Endothelial cell of umbilical vein (primary cell): Measurements from ENCODE around the gene LAIR2. TPM values are rescaled to one million over a fixed set of nuclear protein-coding genes. Genes with fewer than 3 reads are reported as not detected.

Experiments
- Bru-seq: library from RNA; stranded (reverse); fragments of 400-500 nt; gene quantifications from one replicate; lab custom pipeline; 2021; lab: Mats Ljungman, UMichigan
- BruChase-seq, 2 experiments: library from RNA; stranded (reverse); fragments of 400-500 nt; gene quantifications; one replicate each; lab custom pipeline; 2021; lab: Mats Ljungman, UMichigan
- BruUV-seq: library from RNA; stranded (reverse); fragments of 400-500 nt; replicated peaks from 2 replicates; lab custom pipeline; 2021; lab: Mats Ljungman, UMichigan
- CTCF ChIA-PET: fragments of 300-600, 350-600 bp; sonication (Branson Sonifier 250); formaldehyde crosslinking; loops from one replicate; lab custom pipeline; 2021; ENCODE audit warnings: antibody characterized with exemption, inconsistent platforms; lab: Charles Lee
- POLR2A ChIA-PET: fragments of 300-600, 350-600 bp; sonication (Branson Sonifier 250); formaldehyde crosslinking; loops from one replicate; lab custom pipeline; 2021; ENCODE audit warnings: antibody characterized with exemption, inconsistent platforms; lab: Charles Lee
- DNase-seq: peaks from one replicate; pipeline ENCODE4 v3.0.0-alpha.2; 2011; ENCODE audit warnings: low read depth, low spot score
- FAIRE-seq: peaks from 2 replicates; lab custom pipeline; 2011; peaks lifted over from hg19 to GRCh38; lab: Jason Lieb, UNC
- H2AFZ ChIP-seq: 2 replicates; pipeline ENCODE4 v1.6.0; 2012; ENCODE audit warnings: low read depth, low read length, control low read depth, inconsistent platforms
- H3K27ac ChIP-seq: 2 replicates; pipeline ENCODE4 v1.5.1; 2011; ENCODE audit warnings: low read depth, mild to moderate bottlenecking, control low read depth, low read length, moderate library complexity; ENCODE audit not compliant: insufficient read depth
- H3K27me3 ChIP-seq, 2 experiments: 2 replicates each; pipeline versions ENCODE4 v1.6.0 to v1.6.1; 2011; ENCODE audit warnings: low read length in 2 of 2, mixed read lengths in 1 of 2; ENCODE audit not compliant: control insufficient read depth in 2 of 2, insufficient read depth in 2 of 2
- H3K36me3 ChIP-seq, 2 experiments: 2 replicates in 1 of 2; 3 replicates in 1 of 2; pipeline ENCODE4 v1.5.1; 2011; ENCODE audit warnings: low read length in 2 of 2, mild to moderate bottlenecking in 1 of 2, moderate library complexity in 1 of 2; ENCODE audit not compliant: control insufficient read depth in 2 of 2, insufficient read depth in 2 of 2; ENCODE audit errors: extremely low read depth in 1 of 2
- H3K4me1 ChIP-seq: 3 replicates; pipeline ENCODE4 v1.5.1; 2011; ENCODE audit warnings: mild to moderate bottlenecking, low read length; ENCODE audit not compliant: control insufficient read depth, insufficient read depth; ENCODE audit errors: extremely low read depth
- H3K4me2 ChIP-seq: 2 replicates; pipeline ENCODE4 v1.6.1; 2011; ENCODE audit warnings: low read length, control low read depth, mixed read lengths; ENCODE audit not compliant: insufficient read depth
- H3K4me3 ChIP-seq, 3 experiments: fragments of 200-600 bp in 1 of 3; sonication (generic), shearing (Covaris generic) in 1 of 3; replicated peaks in 1 of 3; 2 replicates each; pipeline ENCODE4 v1.5.1; 2011 to 2016; ENCODE audit warnings: control low read depth in 3 of 3, low read length in 3 of 3, mild to moderate bottlenecking in 2 of 3, inconsistent platforms in 1 of 3, low read depth in 1 of 3, moderate library complexity in 1 of 3; ENCODE audit not compliant: insufficient read depth in 1 of 3
- H3K79me2 ChIP-seq: 2 replicates; pipeline ENCODE4 v1.6.0; 2012; ENCODE audit warnings: low read length, inconsistent platforms; ENCODE audit not compliant: control insufficient read depth, insufficient read depth
- H3K9ac ChIP-seq: replicated peaks from 2 replicates; pipeline ENCODE3; 2011; ENCODE audit warnings: low read length, control low read depth; ENCODE audit not compliant: insufficient read depth; ENCODE audit errors: extremely low read depth
- H3K9me1 ChIP-seq: replicated peaks from 3 replicates; pipeline ENCODE4 v1.6.0; 2011; ENCODE audit warnings: mild to moderate bottlenecking, low read length; ENCODE audit not compliant: control insufficient read depth, insufficient read depth; ENCODE audit errors: extremely low read depth
- H3K9me3 ChIP-seq: replicated peaks from 2 replicates; pipeline ENCODE4 v1.5.1; 2012; ENCODE audit warnings: low read length, inconsistent platforms; ENCODE audit not compliant: control insufficient read depth, insufficient read depth
- H4K20me1 ChIP-seq: replicated peaks from 2 replicates; pipeline ENCODE3; 2011; ENCODE audit warnings: mild to moderate bottlenecking, low read length; ENCODE audit not compliant: control insufficient read depth, insufficient read depth; ENCODE audit errors: extremely low read depth
- EZH2 ChIP-seq: IDR thresholded peaks from 2 replicates; pipeline ENCODE4 v1.6.1; 2012; ENCODE audit warnings: borderline replicate concordance, low read depth, mild to moderate bottlenecking, moderate library complexity, low read length, inconsistent platforms; ENCODE audit not compliant: severe bottlenecking
- FOS ChIP-seq: IDR thresholded peaks from 2 replicates; pipeline ENCODE4 v1.6.1; 2011; ENCODE audit warnings: mild to moderate bottlenecking, low read length, moderate library complexity, borderline replicate concordance; ENCODE audit not compliant: insufficient read depth
- GATA2 ChIP-seq: IDR thresholded peaks from 2 replicates; pipeline ENCODE4 v1.7.0; 2011; ENCODE audit warnings: low read depth, mild to moderate bottlenecking, moderate library complexity, mixed read lengths, low read length; ENCODE audit not compliant: insufficient read length, insufficient read depth
- JUN ChIP-seq: IDR thresholded peaks from 2 replicates; pipeline ENCODE4 v1.6.1; 2011; ENCODE audit warnings: borderline replicate concordance, low read depth; ENCODE audit not compliant: insufficient read length, insufficient read depth
- MYC ChIP-seq: IDR thresholded peaks from one replicate; pipeline ENCODE4 v1.6.1; 2011; ENCODE audit warnings: mild to moderate bottlenecking, low read depth, low read length
- POLR2A ChIP-seq: IDR thresholded peaks from 2 replicates; pipeline ENCODE4 v1.6.1; 2012; ENCODE audit warnings: low read depth, mild to moderate bottlenecking, control low read depth, low read length
- POLR2AphosphoS5 ChIP-seq: IDR thresholded peaks from 2 replicates; pipeline ENCODE4 v1.6.1; 2012; ENCODE audit warnings: low read depth, mild to moderate bottlenecking, control low read depth, low read length, moderate library complexity; ENCODE audit not compliant: insufficient read depth
- dilution Hi-C: fragments of 300-500 bp; cut with MboI; formaldehyde crosslinking; loops from one replicate; pipeline ENCODE4 v1.15.0; 2019; ENCODE audit warnings: low sequenced_read_pairs; ENCODE audit not compliant: extremely low pct_ligation_motif_present
- intact Hi-C: fragments of 100-400 bp; cut with micrococcal nuclease; formaldehyde crosslinking; loops from one replicate; pipeline ENCODE4 v1.10.0; 2022
- long read RNA-seq: library from polyadenylated mRNA; stranded (forward); transcript quantifications from one replicate; pipeline ENCODE4 v2.0.0, GENCODE V29; 2021
- polyA minus RNA-seq, 3 experiments: library from RNA; depleted of rRNA, polyadenylated mRNA; stranded (reverse); fragments of >200 nt; gene quantifications; 1 replicate in 1 of 3; 2 replicates in 2 of 3; pipeline ENCODE4 v1.2.3, GENCODE V29; 2011
- polyA plus RNA-seq, 4 experiments: library from polyadenylated mRNA; depleted of rRNA in 3 of 4; stranded (reverse) in 3 of 4; unstranded in 1 of 4; fragments of >200 nt; gene quantifications; 2 replicates each; pipeline versions ENCODE4 v1.2.1 to v1.2.3, GENCODE V29; 2011 to 2012; ENCODE audit warnings: missing spikeins in 1 of 4
- total RNA-seq: library from RNA; stranded (reverse); gene quantifications from 2 replicates; pipeline ENCODE4 v1.2.3, GENCODE V29; 2021
- TF ChIP-seq, protein P1 (sequence below), 2 donors: IDR thresholded peaks; 1 replicate in 1 of 2; 2 replicates in 1 of 2; pipeline ENCODE4 v1.5.1; 2011; ENCODE audit warnings: low read length in 2 of 2, mild to moderate bottlenecking in 2 of 2, moderate library complexity in 2 of 2, control low read depth in 1 of 2, inconsistent platforms in 1 of 2, low read depth in 1 of 2; ENCODE audit not compliant: insufficient read depth in 1 of 2; ENCODE audit errors: extremely low read depth in 1 of 2
- TF ChIP-seq, protein P2 (sequence below): IDR thresholded peaks from 2 replicates; pipeline ENCODE4 v1.6.1; 2011; ENCODE audit not compliant: insufficient read depth, insufficient read length

LAIR2 gene
- total RNA-seq (not detected in 2 replicates), polyA plus RNA-seq (not detected in 2 replicates), polyA minus RNA-seq (not detected in 2 replicates), Bru-seq, nascent RNA (not detected), BruChase-seq, experiment 1, labeled RNA remaining after a 6-hour chase (not detected), BruChase-seq, experiment 2, labeled RNA remaining after a 2-hour chase (not detected)
- polyA plus RNA-seq (2011; cell fraction: cytosol; rRNA removed) = not detected in 2 replicates
- polyA plus RNA-seq (2011; cell fraction: nucleus; rRNA removed) = not detected in 2 replicates
- not detected in 2 replicates for polyA plus RNA-seq (2012)
- polyA minus RNA-seq (2011; cell fraction: cytosol; rRNA and poly(A)+ RNA removed) = not detected
- polyA minus RNA-seq (2011; cell fraction: nucleus; rRNA and poly(A)+ RNA removed) = not detected in 2 replicates
- long read RNA-seq = 0 reads

DNA sequence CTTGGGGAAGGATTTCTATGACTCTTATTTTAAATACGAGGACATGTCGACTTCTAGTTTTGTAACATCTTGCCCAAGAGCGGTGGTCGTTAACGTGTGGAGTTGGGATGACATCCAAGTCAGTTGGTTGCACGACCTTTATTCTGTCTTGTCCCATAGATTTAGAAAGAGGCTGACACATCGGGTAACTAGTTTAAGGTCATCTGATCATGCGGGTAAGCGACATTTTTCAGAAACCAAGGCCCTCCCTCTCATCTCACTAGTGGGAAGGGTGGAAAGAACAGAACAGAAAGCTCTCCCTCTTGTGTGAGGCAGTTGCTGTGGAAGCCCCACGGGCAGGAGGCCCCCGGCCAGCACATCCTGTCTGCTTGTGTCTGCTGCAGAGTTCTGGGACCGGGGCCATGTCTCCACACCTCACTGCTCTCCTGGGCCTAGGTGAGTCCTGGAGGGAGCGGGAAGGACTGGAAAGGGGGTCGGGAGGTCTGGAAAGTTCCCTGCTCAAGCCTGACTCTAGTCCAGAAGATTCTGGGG lies at the start of gene LAIR2:
Gene LAIR2 (plus strand): TSS at position 314 of the 531 bp plus-strand sequence. CDS start 88 bp downstream, at position 402.
- Histone ChIP-seq H3K9me1 (no peaks in the 10 kb centered on the region), H2AFZ (no peak within 1 kb of the TSS), H3K27me3 (no peaks in the 10 kb centered on the region), H3K4me1 (no peaks in the 10 kb centered on the region), H3K9me3 (no peaks in the 10 kb centered on the region), H3K4me3 (no peak within 1 kb of the TSS), H3K79me2 (no peaks in the 10 kb centered on the region), H3K27ac (no peak within 1 kb of the TSS), H3K4me2 (no peak within 1 kb of the TSS), H3K9ac (no peak within 1 kb of the TSS), H4K20me1 (no peaks in the 10 kb centered on the region), H3K36me3 (no peaks in the 10 kb centered on the region)
- no peak for FAIRE-seq
- DNase-seq = no peak
- dilution Hi-C loops = no loop called here
- CTCF ChIA-PET = no interaction called here
- BruUV-seq = no TSS peak
- intact Hi-C loops = no loop called here
- POLR2A ChIA-PET = no interaction called here
- TF ChIP-seq GATA2 (no peak), FOS (no peak), EZH2 (no peak), MYC (no peak), POLR2AphosphoS5 (no peak), POLR2A (no peak), JUN (no peak)
- TF ChIP-seq, protein P1, sequence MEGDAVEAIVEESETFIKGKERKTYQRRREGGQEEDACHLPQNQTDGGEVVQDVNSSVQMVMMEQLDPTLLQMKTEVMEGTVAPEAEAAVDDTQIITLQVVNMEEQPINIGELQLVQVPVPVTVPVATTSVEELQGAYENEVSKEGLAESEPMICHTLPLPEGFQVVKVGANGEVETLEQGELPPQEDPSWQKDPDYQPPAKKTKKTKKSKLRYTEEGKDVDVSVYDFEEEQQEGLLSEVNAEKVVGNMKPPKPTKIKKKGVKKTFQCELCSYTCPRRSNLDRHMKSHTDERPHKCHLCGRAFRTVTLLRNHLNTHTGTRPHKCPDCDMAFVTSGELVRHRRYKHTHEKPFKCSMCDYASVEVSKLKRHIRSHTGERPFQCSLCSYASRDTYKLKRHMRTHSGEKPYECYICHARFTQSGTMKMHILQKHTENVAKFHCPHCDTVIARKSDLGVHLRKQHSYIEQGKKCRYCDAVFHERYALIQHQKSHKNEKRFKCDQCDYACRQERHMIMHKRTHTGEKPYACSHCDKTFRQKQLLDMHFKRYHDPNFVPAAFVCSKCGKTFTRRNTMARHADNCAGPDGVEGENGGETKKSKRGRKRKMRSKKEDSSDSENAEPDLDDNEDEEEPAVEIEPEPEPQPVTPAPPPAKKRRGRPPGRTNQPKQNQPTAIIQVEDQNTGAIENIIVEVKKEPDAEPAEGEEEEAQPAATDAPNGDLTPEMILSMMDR (IDR thresholded peaks at IDR 0.05; ENCODE audit: extremely low read depth in 1 of 2, insufficient read depth in 1 of 2, low read depth in 1 of 2, low read length in 2 of 2) = no peak
- TF ChIP-seq, protein P2, sequence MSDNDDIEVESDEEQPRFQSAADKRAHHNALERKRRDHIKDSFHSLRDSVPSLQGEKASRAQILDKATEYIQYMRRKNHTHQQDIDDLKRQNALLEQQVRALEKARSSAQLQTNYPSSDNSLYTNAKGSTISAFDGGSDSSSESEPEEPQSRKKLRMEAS = no peak
